DMS 273 (cell line): Measurements from ENCODE around the gene DPAGT1.

Experiments used
- DNase-seq: peaks from one replicate; lab custom pipeline; 2025; ENCODE audit not compliant: unreplicated experiment; lab: John Stamatoyannopoulos, UW

Gene DPAGT1

GRCh38 chr11:119094816-119095065 lies 6.9 kb downstream of the DPAGT1 start:
- peak; percentile 77 for DNase-seq

- peak; percentile 50 for DNase-seq
Measured at GRCh38 chr11:119093942-119094815, 7.5 kb downstream of the DPAGT1 start.

GRCh38 chr11:119092880-119093842 lies 8.5 kb downstream of the DPAGT1 start:
- peak; percentile 38 for DNase-seq

GRCh38 chr11:119091966-119092879 lies 9.4 kb downstream of the DPAGT1 start:
- DNase-seq = peak; percentile 24

- DNase-seq = peak; percentile 78
Measured at GRCh38 chr11:119091178-119091577, 10.5 kb downstream of the DPAGT1 start.

GRCh38 chr11:119089319-119089718 lies 12.3 kb downstream of the DPAGT1 start:
- peak; percentile 62 for DNase-seq

GRCh38 chr11:119088406-119088805 lies 13.2 kb downstream of the DPAGT1 start:
- no peak for DNase-seq

- DNase-seq = peak; percentile 62
Measured at GRCh38 chr11:119087747-119088241, 13.9 kb downstream of the DPAGT1 start.

- DNase-seq = no peak
Measured at GRCh38 chr11:119087123-119087522, 14.5 kb downstream of the DPAGT1 start.

GRCh38 chr11:119085437-119085847 lies 16.2 kb downstream of the DPAGT1 start:
- peak; percentile 42 for DNase-seq

GRCh38 chr11:119084663-119085436 lies 16.8 kb downstream of the DPAGT1 start, which contains the start of gene HMBS:
TSS of gene HMBS (plus strand) at chr11:119084881. CDS start at chr11:119085034, 153 bp downstream.
- peak; percentile 95 for DNase-seq

GRCh38 chr11:119081682-119082260 lies 19.9 kb downstream of the DPAGT1 start:
- no peak for DNase-seq

GRCh38 chr11:119078675-119079420 lies 22.8 kb downstream of the DPAGT1 start:
- DNase-seq = no peak

- DNase-seq = no peak
Measured at GRCh38 chr11:119077839-119078238, 23.8 kb downstream of the DPAGT1 start.

- peak; percentile 97 for DNase-seq
Measured at GRCh38 chr11:119067371-119068222, 34.1 kb downstream of the DPAGT1 start, which contains the start of gene VPS11. TSS of gene VPS11 (plus strand) at chr11:119067818. CDS start at chr11:119067824, 6 bp downstream.

- peak; percentile 41 for DNase-seq
Measured at GRCh38 chr11:119065369-119065768, 36.3 kb downstream of the DPAGT1 start.

- no peak for DNase-seq
Measured at GRCh38 chr11:119062779-119063178, 38.9 kb downstream of the DPAGT1 start.

GRCh38 chr11:119061256-119061655 lies 40.4 kb downstream of the DPAGT1 start:
- DNase-seq = no peak
